ENCODE results near the gene CFDP1.
A peak's percentile ranks its signal among the peaks of the same experiment; 100 is the strongest.

Gene CFDP1

GRCh38 chr16:75406943-75407342, 26.4 kb downstream of the CFDP1 start:
- Histone ChIP-seq H3K4me2 (ENCODE audit: insufficient read depth, low read length) (no peak overlapping the region), H4K20me1 (ENCODE audit: insufficient read depth, low read length) (no peaks in the 10 kb centered on the region), H3K4me1 (ENCODE audit: insufficient read depth, low read length) (no peaks in the 10 kb centered on the region), H3K27ac (ENCODE audit: low read length) (no peak overlapping the region), H3K36me3 (ENCODE audit: insufficient read depth, low read length) (peaks cover 49% of the 10 kb centered on the region), H3K9me3 (ENCODE audit: insufficient read depth, low read length, severe bottlenecking) (no peaks in the 10 kb centered on the region), H3K27me3 (ENCODE audit: insufficient read depth, low read length, poor library complexity) (no peaks in the 10 kb centered on the region), H2AFZ (ENCODE audit: low read depth, low read length) (no peak overlapping the region), H3K9ac (ENCODE audit: low read depth, low read length) (no peak overlapping the region), H3K79me2 (ENCODE audit: insufficient read depth, low read length) (peaks cover 2% of the 10 kb centered on the region; the same call in 1 of the 2 replicates), H3K4me3 (ENCODE audit: low read depth in 1 of 2, low read length in 2 of 2) (no peak overlapping the region)
- DNase-seq (no peak), ATAC-seq (ENCODE audit: insufficient read depth, low read depth) (no peak)
- TF ChIP-seq CTCF (IDR thresholded peaks at IDR 0.05; ENCODE audit: borderline replicate concordance, extremely low read depth, low read length, poor library complexity, severe bottlenecking) (no peak), EZH2 (IDR thresholded peaks at IDR 0.05; ENCODE audit: borderline replicate concordance, low read depth, low read length, severe bottlenecking) (no peak)

GRCh38 chr16:75402821-75403475, 30.4 kb downstream of the CFDP1 start:
- Histone ChIP-seq H3K4me2 (ENCODE audit: insufficient read depth, low read length) (no peak overlapping the region), H4K20me1 (ENCODE audit: insufficient read depth, low read length) (peaks cover 8% of the 10 kb centered on the region; the same call in 1 of the 2 replicates)

GRCh38 chr16:75402159-75402820, 31.0 kb downstream of the CFDP1 start:
- Histone ChIP-seq H3K4me1 (ENCODE audit: insufficient read depth, low read length) (no peaks in the 10 kb centered on the region), H2AFZ (ENCODE audit: low read depth, low read length) (no peak overlapping the region), H4K20me1 (ENCODE audit: insufficient read depth, low read length) (peaks cover 8% of the 10 kb centered on the region; the same call in 1 of the 2 replicates), H3K79me2 (ENCODE audit: insufficient read depth, low read length) (peaks cover 3% of the 10 kb centered on the region; the same call in 1 of the 2 replicates), H3K9ac (ENCODE audit: low read depth, low read length) (no peak overlapping the region), H3K9me3 (ENCODE audit: insufficient read depth, low read length, severe bottlenecking) (no peaks in the 10 kb centered on the region), H3K4me2 (ENCODE audit: insufficient read depth, low read length) (no peak overlapping the region), H3K27ac (ENCODE audit: low read length) (no peak overlapping the region), H3K36me3 (ENCODE audit: insufficient read depth, low read length) (peaks cover 33% of the 10 kb centered on the region), H3K27me3 (ENCODE audit: insufficient read depth, low read length, poor library complexity) (no peaks in the 10 kb centered on the region), H3K4me3 (ENCODE audit: low read depth in 1 of 2, low read length in 2 of 2) (no peak overlapping the region)
- ATAC-seq (ENCODE audit: insufficient read depth, low read depth) (no peak), DNase-seq (no peak)
- TF ChIP-seq CTCF (IDR thresholded peaks at IDR 0.05; ENCODE audit: borderline replicate concordance, extremely low read depth, low read length, poor library complexity, severe bottlenecking) = no peak
- TF ChIP-seq EZH2 (IDR thresholded peaks at IDR 0.05; ENCODE audit: borderline replicate concordance, low read depth, low read length, severe bottlenecking) = no peak

More at GRCh38 chr16:75402821-75403475, 30.4 kb downstream of the CFDP1 start:
- peaks cover 3% of the 10 kb centered on the region; the same call in 1 of the 2 replicates for H3K79me2 ChIP-seq (ENCODE audit: insufficient read depth, low read length)
- no peaks in the 10 kb centered on the region for H3K9me3 ChIP-seq (ENCODE audit: insufficient read depth, low read length, severe bottlenecking)
- no peaks in the 10 kb centered on the region for H3K27me3 ChIP-seq (ENCODE audit: insufficient read depth, low read length, poor library complexity)
- peak; percentile 67; the same call in 2 of the 3 replicates for ATAC-seq (ENCODE audit: insufficient read depth, low read depth)
- peaks cover 38% of the 10 kb centered on the region for H3K36me3 ChIP-seq (ENCODE audit: insufficient read depth, low read length)
- H3K9ac ChIP-seq (ENCODE audit: low read depth, low read length) = no peak overlapping the region
- no peak overlapping the region for H3K4me3 ChIP-seq (ENCODE audit: low read depth in 1 of 2, low read length in 2 of 2)
- TF ChIP-seq CTCF (IDR thresholded peaks at IDR 0.05; ENCODE audit: borderline replicate concordance, extremely low read depth, low read length, poor library complexity, severe bottlenecking) (peak; percentile 77), EZH2 (IDR thresholded peaks at IDR 0.05; ENCODE audit: borderline replicate concordance, low read depth, low read length, severe bottlenecking) (no peak)
- no peaks in the 10 kb centered on the region for H3K4me1 ChIP-seq (ENCODE audit: insufficient read depth, low read length)
- DNase-seq = no peak
- no peak overlapping the region for H2AFZ ChIP-seq (ENCODE audit: low read depth, low read length)
- no peak overlapping the region for H3K27ac ChIP-seq (ENCODE audit: low read length)
